ENCODE data around the gene THADA.
A peak's percentile ranks its signal among the peaks of the same experiment; 100 is the strongest.

The THADA gene

DNA sequence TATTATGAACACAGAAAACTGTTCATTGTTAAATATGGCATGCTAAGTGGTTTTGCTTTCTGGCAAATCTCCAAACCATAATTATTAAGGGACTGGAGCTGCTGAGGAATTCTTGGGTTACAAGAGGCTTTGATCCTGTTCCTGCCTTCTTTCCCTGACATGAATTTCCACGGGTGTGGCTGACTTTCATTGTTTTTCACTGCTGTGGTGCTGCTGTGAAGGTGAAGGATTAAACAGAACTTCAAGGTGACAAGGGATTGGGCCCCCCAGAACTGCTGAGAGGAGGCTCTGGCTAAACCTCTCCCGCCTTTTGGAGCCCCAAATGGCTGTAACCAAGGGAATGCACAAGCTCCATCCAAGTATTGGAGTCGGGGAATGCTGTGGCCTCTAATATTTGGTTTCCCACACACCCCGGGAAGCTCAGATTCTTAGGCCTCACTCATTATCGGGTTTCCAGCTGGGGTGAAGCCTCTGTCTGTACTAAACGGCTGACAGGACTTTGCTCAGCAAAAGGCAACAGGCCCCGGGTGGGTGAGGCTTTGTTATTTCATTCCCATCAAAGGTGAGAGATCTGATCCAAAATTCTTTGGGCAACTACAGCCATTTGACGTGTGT, 340.4 kb downstream of the THADA start:
- no peak for DNase-seq

DNA sequence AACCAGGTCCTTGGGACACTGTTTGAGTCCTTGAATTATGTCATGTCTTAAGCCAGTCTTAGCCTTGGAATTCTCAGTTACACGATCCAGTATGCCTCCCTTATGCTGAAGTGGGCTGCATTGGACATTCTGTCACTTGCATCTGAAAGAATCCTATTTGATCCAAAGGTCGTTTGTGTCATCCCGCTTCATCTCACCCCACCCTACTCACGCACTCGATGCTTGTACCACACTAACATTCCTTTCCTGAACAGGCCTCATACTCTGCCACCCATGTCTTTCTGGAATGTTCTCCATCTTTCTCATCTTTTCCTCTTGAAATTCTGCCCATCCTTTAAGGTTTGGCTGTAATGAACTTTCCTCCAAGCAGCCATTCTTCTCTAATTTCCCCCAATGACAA, 341.5 kb downstream of the THADA start:
- no peak for DNase-seq

DNA sequence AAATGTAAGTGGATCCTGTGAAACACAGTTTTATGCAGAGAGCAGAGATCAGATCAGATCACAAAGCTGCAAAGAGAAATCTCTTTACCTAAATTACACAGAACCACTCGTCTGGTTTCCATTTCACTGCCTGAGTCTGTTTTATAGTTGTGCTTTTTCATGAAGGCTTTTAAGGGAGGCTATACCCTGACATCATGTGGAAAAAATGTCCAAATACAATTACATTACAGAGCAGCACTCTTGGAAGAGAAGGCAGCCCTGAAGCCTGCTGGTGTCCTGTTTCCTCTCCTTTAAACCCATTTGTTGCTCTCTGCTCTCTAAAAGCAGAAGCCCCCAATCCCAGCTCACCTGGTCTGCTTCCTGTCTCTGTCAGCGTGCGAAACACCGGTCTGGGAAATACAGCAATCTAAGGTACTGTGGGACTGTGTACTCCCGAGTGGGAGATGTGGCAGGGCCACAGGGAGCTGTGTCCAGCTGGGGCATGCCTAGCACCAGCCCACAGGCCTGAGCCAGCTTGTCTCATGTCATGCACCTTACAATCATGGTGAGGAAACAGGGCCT, 344.6 kb downstream of the THADA start:
- no peak for DNase-seq

DNA sequence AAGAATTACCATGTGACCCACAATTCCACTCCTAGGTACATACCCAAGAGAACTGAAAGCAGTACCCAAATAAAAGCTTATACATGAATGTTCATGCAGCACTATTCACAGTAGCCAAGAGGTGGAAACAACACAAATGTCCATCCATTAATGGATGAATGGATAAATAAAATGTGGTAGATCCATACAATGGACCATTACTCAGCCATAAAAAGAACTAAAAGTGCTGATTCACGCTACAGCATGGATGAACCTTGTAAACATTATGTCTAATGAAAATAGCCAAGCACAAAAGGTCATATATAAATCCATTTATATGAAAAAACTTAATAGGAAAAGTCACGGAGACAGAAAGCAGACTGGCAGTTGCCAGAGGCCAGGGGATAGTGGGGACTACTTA, 345.8 kb downstream of the THADA start:
- no peak for DNase-seq

DNA sequence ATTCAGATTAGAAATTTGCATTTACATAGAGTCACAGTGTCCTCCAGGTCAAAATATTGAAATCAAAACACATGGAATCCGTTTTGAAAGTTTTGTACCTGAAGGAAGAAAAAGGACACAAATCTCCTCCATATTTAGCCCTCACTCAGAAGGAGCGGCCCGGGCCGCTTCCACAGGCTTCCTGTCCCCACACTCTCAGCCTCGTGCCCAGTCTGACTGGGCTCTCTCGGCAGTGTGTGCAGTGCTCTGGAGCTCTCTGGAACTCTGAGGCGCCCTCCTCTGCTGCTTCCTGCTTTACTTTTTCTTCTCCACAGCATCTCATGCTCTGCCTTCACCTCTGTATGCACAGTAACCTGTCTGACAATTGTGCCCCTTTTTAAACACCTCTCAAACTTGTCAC, 347.2 kb downstream of the THADA start:
- no peak for DNase-seq

DNA sequence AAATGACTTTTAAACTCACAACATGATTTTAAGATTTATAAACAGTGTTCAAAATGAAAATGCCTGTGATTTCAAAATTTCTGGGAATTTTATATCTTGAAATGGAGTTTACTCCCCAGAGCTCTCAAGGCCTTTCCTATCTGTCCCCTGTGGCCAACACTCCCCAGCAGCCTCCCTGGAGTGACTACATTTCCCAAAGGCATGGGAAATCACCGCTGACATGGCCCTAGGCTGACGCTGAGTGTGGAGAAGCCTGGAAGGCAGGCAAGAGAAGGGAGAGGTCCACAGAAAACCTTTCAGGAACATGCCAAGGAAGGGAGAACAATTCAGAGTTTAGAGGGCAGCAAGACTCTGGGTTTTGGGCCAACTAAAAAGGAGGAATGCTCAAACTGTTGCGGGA, 349.2 kb downstream of the THADA start:
- DNase-seq = no peak

DNA sequence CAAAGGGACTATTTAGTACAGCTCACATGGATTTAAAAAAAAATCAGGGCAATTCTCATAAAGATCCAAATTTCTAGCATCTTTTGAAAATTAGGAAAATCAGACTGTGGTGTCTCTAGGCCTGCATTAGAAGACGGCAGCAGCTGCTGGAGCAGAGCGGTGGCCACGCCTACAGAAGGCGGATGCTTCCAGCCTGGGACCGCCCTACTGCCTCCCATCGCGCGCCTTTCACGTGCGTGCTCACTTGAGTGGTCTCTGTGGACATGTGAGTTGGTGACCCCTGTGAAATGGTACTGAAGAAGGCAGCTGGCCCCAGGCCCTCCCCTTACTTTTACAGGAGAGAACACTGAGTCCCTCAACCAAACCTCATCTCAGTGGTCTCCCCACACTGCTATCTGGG, 354.3 kb downstream of the THADA start:
- no peak for DNase-seq

DNA sequence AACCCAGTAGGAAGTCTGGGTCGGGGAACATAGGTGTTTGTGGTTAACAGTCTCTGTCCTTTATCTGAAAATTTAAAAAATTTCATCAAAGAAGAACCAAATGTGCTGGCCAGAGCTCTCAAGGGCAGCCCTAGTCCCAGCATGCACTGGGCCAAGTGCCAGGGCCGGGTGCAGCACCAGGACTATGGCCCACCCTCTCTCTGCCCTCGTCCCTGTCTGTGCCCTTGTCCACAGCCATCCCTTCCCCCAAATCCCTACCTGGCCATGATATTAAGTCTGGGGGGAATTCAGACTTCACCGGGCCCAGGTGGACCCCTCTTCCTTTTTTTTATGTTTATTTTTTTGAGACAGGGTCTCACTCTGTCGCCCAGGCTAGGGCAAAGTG, 355.1 kb downstream of the THADA start:
- no peak for DNase-seq

DNA sequence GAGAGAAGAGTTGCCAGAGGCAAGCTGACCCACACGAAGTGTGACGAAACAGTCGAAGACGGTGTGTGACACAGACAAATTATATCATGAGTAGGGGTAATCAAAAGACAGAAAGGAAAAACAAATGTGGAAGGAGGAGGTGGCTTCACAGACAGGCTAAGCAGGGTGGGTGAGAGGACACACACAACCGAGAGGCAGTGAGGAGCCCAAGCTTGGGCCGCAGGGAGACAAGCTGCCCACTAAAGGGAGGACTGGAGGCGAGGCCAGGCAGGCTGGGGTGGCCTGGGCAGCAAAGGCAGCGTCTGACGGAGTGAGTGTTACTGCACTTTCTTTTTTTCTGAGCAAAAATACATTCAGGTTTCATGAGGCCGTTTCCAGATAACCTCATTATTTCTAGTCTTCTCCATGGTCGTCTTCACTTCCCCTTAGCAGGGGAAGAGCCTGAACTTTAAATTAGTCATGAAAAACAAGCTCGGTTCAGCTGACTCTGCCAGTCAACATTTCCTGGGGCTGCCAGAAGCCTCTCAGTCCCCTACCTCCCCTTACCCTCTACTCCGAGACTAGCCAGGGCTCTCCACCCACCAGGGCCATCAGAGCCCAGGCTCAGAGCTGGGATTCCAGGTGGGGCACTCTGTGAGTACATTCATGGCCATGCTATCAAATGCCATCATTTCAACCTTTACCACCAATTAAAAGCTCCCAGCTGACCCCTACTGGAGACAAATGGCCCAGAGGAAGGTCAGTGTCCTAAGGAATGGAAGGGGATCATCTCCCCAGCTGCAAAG, 355.7 kb downstream of the THADA start:
- DNase-seq = peak in 1 of 56 donors; percentile 12

DNA sequence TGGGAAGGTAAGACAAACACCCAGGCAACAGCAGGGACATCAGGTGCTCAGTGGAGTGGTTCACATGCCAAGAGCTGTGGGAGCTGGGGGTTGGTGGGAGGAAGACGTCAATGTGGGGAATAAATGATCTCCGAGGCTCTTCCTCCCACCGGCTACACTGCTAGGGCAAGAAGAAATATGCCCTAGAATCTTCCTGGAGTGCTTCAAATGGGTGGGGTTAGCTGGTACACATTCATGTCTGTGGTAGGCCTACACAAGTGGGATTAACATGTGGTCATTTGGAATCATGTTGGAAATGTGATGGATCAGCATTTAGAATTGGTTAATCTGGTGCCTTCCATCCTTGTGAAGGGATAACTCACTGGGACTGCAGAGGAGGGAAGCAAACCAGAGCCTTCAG, 357.0 kb downstream of the THADA start:
- no peak for DNase-seq

DNA sequence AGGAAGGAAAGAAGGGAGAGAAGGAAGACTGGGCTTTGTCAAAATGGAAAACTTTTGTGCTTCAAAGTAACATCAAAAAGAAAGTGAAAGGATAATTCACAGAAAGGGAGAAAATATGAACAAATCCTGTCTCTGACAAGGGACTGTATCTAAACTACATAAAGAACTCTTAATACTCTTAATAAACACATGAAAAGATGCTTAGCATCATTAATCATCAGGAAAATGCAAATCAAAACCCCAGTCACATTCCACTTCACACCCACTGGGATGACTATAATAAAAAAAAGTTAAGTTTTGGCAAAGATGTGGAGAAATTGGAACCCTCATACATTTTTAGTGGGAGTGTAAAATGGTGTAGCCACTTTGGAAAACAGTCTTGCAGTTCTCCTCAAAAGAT, 357.7 kb downstream of the THADA start:
- no peak for DNase-seq

DNA sequence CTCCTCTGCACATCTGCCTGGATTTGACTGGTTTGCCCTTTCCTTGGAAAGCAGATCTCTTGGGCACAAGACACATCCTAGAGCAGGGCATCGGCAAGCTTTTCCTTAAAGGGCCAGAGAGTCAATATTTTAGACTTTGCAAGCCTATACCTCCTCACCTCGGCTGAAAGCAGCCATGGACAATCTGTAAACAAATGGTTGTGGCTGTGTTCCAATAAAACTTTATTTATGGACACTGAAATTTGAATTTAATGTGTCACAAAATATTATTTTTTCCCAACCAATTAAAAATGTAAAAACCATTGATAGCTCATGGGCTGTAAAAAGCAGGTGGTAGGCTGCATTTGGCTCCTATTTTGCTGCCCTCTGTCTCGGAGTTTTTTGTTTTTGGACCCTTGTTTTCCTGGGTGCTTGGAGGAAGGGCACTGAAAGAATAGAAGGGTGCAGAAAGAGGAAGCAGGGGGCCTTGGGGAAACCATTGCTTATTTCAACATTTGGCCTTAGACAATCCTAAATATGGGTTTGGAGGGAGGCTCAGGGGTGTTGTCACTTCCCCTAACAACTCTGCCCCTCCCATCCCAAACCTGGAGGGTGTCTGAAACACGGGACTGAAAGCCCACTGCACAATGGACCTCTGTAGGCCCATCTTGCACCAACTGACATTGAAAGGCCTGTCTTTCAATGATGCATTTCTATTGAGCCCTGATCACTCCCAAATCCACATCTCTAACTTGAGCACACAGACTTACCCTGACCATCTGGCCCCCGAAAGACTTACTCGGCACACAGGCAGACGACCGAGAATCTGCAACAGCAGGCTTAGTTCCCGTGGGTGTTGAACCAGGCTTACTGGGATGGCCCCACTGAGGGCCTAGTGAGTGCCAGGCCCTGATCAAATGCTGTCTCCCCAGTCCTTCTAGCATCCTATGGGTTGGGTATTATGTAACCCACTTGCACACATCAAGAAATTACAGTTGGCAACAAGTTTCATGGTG, 362.3 kb downstream of the THADA start:
- DNase-seq = peak in 1 of 56 donors; percentile 15

DNA sequence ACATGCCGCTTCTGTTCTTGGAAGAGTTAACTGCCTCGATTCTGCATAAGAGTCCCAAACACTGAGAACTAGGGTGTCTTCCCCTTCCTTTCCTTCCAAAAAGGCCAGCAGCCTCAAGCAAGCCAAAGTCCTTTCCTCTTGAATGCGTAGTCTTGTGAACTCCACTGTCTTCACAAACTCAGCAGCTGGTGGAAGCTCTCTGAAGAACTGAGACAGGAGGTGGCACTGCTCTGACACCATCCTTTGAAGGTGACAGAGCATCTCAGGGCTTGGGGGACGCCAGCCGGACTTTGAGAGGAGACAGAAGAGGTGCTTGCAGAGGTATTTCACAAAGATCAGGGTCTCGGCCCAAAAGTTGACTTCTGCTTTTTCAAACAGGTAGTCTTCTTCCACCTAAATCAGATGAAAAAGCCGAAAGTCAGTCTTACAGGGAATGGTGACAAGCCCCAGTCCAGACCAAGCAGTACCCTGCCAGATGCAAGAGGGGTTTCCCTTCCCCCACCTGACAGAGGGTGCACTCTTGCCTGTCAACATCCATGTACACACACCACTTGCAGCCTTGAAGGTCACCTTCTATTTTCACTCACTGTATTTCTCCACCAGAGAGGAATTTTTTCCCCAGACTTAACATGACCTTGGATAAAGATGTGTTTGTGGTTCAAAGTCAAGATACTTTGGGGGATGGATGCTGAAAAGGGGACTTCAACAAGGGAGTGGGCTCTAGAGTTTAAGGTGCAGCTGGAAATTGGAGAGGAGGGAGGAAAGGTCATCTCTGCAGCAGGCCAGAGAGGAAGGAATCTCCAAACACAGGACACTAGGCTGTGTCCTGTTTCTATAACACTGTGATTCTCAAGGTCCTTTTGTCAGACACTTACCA, 364.6 kb downstream of the THADA start:
- DNase-seq = no peak

DNA sequence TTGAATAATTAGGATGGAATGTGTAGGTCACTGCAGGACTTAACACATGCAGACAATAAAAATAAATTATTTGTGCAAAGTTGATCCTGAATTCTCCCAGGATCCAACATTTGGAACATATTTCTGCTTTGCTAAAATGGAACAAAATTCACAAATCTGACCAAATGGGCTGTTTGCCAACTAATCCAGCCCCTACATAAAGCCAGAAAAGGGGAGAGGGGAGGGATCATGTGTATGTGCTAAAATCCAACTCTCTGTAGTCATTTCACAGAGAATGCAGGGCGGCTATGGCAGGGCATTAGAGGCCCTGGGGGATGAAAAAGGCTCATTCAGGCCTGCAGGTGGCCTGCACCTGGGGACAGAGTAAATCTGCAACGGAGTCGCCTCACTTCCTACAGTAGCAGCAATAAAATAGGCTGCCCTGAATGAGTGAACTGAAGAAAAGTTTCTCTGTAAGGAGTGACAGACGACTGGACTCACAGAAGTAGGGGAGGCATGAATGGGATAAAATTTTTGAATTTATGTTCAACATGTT, 365.4 kb downstream of the THADA start:
- no peak for DNase-seq

DNA sequence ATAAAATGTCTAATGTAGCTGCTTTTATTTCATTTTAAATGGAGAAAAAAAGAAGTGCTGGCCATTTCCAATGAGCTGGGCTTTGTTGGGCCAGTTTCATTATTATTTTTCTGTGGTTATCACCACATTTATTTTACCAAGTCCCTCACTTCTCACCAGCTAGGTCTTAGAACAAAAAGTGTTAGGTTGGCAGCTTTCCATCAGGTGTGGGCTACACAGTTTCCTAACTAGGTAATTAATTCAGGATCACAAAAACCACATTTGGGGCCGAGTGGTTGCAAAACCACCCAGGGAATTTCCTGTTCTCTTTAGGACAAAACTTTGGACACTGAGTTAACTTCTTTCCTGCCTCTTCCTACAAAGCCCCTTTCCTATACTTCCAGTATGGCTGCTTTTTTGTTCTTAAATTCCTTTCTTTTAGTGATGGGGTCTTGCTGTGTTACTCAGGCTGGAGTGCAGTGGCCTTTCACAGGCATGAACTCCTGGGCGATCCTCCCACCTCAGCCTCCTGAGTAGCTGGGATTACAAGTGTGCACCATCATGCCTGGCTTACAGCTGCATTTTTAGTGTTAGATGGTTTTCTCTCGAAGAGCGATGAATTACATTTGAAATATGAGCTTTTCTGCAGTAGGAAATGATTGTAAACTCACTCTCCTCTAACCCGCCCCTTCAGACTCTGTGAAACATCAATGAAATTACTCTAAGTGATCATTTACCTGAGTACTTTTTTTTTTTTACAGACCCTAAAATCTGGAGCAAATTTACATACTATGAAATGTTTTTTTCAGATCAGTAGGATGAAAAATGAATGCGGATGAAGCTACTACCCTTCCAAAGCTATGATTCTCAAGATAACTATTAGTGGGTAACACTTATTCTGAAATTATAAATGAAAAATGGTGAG, 366.8 kb downstream of the THADA start:
- no peak for DNase-seq

DNA sequence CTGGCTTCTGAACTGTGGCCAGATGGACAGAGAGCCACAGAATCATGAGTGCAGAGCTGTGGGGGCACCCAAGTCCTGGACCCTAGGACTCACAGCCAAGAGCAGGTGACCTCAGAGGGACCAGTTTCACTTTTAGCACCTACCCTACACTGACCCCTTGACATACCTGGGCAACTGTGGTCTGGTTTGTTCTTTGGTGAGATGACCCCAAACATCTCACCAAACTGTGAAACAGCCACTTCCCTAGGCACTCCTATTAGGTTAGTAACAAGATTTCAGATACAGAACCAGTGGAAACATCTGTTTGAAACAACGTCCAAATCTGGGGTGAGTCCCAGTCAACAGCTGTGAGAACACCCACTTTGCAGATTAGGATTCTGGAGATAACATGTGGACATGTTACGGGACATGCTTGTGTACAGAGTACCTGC, 367.5 kb downstream of the THADA start:
- peak in 1 of 56 donors; percentile 17 for DNase-seq

DNA sequence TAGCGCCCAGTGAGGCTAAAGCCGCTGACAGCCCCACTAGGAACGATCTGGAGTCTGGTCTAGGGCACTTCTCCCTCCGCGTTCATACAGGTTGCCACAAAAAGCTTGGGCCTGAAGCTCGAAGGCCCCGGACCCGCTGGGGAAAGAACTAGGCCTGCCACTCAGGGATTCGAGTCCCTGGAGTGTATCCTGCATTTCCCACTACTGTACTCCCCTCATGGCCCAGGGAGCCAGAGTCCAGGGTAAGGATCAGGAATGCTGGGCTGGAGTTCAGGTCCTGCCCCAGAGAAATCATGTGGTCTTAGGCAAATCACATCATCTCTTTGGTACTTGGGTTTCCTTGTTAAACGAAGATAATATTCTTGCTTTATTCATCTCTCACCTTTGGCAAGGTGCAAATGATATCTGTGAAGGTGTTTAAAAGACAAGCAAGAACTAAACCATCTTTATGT, 368.0 kb downstream of the THADA start:
- DNase-seq = no peak

DNA sequence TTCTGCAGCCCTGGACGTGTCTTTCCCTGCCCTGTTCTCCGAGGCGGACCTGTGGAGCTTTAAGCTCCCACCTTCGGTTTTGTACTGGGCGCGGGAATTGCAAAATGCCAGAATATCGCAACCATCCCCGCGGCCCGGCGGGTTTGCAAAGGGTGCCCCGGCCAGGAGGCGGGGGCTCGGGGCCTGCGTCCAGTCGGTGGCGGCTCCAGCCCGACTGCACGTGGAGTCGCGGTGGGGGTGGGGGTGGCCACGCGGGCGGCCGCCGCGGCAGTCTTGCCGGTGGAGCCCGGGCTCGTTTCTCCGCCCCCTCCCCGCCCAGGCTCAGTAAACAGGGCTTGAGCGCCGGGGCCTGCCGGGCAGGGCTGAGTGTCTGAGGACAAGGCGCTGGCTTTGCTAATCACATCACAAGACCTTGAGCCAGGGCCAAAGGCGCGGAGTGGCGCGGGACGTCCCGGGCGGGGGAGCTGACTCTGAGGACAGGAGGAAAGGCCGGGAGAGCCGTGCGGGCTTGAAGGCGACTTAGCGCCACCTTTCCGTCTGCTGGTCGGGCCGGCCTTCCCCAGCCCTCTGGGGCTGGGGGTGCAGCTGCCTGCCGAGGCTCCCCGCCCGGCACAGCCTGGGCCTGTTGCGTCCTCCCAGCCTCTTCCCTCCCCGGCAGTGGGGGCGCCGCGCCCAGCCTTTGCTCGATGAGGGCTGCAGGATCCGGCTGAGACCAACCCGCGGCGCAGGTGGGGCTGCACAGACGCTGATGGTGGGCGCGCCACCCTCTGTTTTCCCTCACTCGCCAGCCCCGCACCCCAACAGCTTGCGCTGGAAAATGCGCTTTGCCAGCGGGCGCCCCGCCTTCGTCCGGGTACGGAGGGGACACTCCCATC, 368.6 kb downstream of the THADA start:
- peak; percentile 53 to 95 (median 88) for DNase-seq

All from nucleus accumbens (tissue), 56 donors.